Epithelial cell of proximal tubule (primary cell): ENCODE measurements around the gene ABCA6. TPM values are rescaled to one million over a fixed set of nuclear protein-coding genes. Genes with fewer than 3 reads are reported as not detected.

Experiments used
- DNase-seq: peaks from one replicate; pipeline ENCODE4 v3.0.0-alpha.2; 2011; ENCODE audit warnings: low read depth
- H3K4me3 ChIP-seq: 2 replicates; pipeline ENCODE4 v1.5.1; 2011; ENCODE audit warnings: low read depth, mild to moderate bottlenecking, low read length
- total RNA-seq: library from RNA; depleted of rRNA; stranded (reverse); fragments of >200 nt; gene quantifications from 2 replicates; pipeline ENCODE4 v1.2.3, GENCODE V29; 2015
- TF ChIP-seq, protein P1 (sequence below): conservative IDR thresholded peaks from 2 replicates; pipeline ENCODE4 v1.5.1; 2012; ENCODE audit warnings: low read depth, mild to moderate bottlenecking, low read length

The ABCA6 gene
- total RNA-seq, 1 donor from 2014 or later = 0.06 TPM

DNA sequence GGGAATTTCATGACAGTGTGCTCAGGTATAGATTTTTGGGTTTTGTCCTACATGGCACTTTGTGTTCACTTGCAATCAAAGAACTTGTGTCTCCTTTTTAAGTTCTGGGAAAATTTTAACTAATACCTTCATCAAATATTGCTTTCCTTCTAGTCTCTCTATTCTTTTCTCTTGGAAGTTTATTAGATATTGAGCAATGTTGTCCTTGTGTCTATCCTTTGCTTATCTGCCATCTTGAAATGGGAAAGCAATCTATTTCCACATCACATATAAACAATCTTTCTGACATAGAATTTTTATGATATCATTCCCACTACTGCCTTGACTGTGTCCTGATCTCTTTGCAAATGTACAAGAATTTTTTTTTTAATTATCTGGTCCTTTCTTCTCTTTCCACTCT is 76.6 kb downstream of the ABCA6 start:
- no peak overlapping the region for H3K4me3 ChIP-seq
- TF ChIP-seq, protein P1, sequence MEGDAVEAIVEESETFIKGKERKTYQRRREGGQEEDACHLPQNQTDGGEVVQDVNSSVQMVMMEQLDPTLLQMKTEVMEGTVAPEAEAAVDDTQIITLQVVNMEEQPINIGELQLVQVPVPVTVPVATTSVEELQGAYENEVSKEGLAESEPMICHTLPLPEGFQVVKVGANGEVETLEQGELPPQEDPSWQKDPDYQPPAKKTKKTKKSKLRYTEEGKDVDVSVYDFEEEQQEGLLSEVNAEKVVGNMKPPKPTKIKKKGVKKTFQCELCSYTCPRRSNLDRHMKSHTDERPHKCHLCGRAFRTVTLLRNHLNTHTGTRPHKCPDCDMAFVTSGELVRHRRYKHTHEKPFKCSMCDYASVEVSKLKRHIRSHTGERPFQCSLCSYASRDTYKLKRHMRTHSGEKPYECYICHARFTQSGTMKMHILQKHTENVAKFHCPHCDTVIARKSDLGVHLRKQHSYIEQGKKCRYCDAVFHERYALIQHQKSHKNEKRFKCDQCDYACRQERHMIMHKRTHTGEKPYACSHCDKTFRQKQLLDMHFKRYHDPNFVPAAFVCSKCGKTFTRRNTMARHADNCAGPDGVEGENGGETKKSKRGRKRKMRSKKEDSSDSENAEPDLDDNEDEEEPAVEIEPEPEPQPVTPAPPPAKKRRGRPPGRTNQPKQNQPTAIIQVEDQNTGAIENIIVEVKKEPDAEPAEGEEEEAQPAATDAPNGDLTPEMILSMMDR = no peak

DNA sequence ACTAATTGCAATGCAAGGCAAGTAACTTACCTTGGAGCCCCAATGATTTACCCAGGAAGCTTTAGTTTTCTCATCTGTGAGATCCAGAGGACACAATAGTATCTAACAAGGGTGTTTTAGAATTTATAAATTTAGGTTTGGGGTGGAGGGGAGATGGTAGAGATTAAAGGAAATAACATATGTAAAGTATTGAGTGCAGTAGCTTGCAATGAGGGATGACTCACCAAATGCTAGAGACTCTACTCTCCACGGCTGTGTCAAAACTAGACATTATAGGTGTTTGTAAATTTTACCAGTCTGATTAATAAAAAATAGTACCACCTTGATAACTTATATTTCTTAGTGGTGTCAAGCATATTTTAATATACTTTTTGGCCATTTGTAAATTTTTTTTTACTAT is 77.2 kb downstream of the ABCA6 start:
- H3K4me3 ChIP-seq = no peak overlapping the region
- TF ChIP-seq, protein P1 = no peak
- DNase-seq = no peak

More for the DNA sequence above, 76.6 kb downstream of the ABCA6 start:
- DNase-seq = no peak

DNA sequence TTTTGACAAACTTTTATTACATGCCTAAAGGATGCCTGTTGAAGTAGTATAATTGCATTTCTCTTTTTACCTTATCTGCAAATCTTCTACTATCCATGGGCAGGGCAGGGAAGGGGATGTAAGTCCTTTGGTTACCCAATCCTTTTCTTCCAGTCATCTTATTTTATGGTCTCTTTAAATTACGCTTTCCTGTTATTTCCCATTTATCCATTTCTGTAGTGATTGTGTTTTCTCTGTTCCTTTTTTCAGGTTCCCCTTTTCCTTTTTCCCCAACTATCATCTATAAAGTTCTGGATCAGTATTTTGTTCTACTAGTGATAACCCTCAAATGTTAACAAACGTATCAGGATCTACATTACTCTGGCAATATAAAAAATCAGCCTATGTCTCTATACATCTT is 77.7 kb downstream of the ABCA6 start:
- H3K4me3 ChIP-seq = no peak overlapping the region
- TF ChIP-seq, protein P1 = no peak
- DNase-seq = no peak

DNA sequence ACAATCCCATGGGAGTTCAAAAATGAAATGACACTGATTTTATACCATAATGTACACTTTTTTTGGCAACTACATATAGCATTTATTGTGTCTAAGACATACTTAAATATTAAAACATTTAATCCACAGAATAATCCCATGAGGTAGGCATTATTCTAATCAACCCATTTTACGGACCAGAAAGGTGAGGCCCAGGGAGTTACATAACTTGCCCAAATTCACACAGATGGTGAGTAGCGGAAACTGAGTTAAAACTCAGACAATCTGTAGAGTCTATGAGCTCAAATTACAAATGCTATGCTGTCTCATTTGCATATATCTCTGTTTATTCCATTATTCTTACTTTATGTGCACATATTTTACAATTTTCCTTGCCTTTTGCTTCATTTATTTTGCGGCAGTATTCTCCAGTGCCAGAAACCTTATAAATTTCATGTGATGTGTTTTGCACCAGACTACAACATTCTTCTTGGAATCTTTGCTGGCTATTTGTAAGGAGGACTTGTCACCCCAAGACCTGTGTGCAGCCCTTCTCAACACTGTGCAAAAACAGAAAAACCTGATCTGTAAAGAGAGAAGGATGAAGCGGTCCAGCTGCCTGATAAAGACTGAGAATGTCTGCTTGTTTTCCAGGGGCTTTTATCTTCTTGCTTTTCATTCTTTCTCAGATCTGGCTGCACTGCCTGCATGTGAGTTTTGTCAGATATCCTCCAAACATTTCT is 78.7 kb downstream of the ABCA6 start:
- TF ChIP-seq, protein P1 = no peak
- no peak overlapping the region for H3K4me3 ChIP-seq
- no peak for DNase-seq

DNA sequence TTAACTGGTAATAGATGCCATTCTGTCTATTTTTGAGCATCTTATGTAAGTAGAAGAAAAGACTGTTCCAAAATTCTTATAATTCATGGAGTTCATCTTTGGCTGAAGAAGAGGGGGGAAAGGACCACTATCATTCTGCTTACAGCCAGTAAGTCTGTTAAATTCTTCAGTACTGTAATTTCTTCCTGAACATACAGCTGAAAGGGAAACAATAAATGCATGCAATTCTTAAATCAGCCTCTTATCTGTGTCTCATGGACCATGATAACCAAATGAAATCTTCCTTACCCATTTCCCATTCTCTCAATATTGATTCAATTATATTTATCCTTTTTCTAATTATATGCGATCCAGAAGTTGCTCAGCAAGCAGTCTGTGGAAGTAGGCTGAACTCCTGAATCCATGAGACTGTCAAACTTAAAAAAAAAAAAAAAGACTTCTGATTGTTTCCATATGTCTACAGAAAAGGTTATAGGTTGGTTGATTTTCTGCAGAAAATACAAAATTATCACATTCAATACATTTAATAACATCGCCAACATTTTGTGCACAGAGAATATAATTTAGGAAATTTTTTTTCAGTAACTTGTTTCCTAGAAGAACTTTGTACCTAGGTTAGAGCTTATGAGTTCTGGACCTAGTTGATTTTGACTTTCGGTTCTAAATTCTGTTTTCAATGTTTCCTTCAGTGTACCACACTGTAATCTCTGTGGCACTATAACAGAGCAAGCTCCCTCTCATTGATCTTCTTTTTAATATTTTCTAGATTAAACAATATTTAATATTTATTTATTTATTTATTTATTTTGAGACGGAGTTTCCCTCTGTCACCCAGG is 79.8 kb downstream of the ABCA6 start:
- TF ChIP-seq, protein P1 = no peak
- no peak for DNase-seq

DNA sequence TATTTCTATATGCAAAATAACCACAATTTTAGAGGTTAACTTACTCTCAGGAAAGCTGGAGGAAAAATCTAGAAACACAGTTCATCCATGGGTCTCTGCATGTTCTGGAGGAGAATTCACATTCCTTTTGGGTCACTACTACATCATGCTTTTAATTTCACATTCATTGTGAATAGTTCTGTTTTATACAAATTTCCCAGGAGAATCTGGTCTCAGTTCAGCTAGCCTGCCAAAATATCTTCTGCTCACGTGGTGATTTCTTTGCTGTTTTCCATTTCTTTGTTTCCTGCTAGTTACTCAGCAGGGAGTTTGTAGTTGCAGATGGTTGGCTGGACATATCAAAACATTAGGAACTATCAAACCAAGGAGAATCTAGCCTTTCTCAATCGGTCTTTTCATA is 80.9 kb downstream of the ABCA6 start, which contains the start of gene ABCA9:
TSS of gene ABCA9 (minus strand) at position 106 of the 400 bp plus-strand sequence. CDS start 9,801 bp downstream, outside the sequence.
- no peak within 1 kb of the TSS for H3K4me3 ChIP-seq
- DNase-seq = peak; percentile 36
- TF ChIP-seq, protein P1 = no peak

More for the DNA sequence above, 79.8 kb downstream of the ABCA6 start:
- no peak overlapping the region for H3K4me3 ChIP-seq
